C4-2B (cell line): Measurements from ENCODE around the gene TMEM266.

Experiments
- CTCF ChIP-seq: fragments of 450-650 bp; conservative IDR thresholded peaks from 2 replicates; pipeline ENCODE4 v1.5.1; 2017; ENCODE audit warnings: mild to moderate bottlenecking
- ZFX ChIP-seq: fragments of 450-650 bp; IDR thresholded peaks from 2 replicates; pipeline ENCODE4 v1.6.1; 2017

- no peak for TF ChIP-seq CTCF
- no peak for TF ChIP-seq ZFX
Observed at GRCh38 chr15:76062286-76062685, 2.5 kb downstream of the TMEM266 start.
